Liver (tissue), 9 donors: ENCODE measurements around the gene ZNF562. TPM values are rescaled to one million over a fixed set of nuclear protein-coding genes. Genes with fewer than 3 reads are reported as not detected.

Experiments
- DNase-seq: peaks from one replicate; pipeline ENCODE4 v3.0.0-alpha.2; 2017; ENCODE audit warnings: low spot score
- H3K27ac ChIP-seq, 2 donors: one replicate each; pipeline ENCODE4 v1.7.0; 2013; ENCODE audit warnings: inconsistent platforms in 2 of 2, low read length in 2 of 2, control low read depth in 1 of 2, low read depth in 1 of 2, mild to moderate bottlenecking in 1 of 2
- H3K27me3 ChIP-seq, 4 donors: one replicate each; pipeline versions ENCODE4 v1.6.1 to v1.7.0; 2013; ENCODE audit warnings: low read length in 3 of 4, inconsistent platforms in 1 of 4, mild to moderate bottlenecking in 1 of 4, moderate library complexity in 1 of 4; ENCODE audit not compliant: control insufficient read depth in 4 of 4, insufficient read depth in 4 of 4
- H3K36me3 ChIP-seq, 4 donors: one replicate each; pipeline versions ENCODE4 v1.6.1 to v1.7.0; 2013; ENCODE audit warnings: low read length in 3 of 4, mild to moderate bottlenecking in 3 of 4, low read depth in 1 of 4, moderate library complexity in 1 of 4; ENCODE audit not compliant: control insufficient read depth in 4 of 4, insufficient read depth in 3 of 4
- H3K4me1 ChIP-seq, 4 donors: one replicate each; pipeline versions ENCODE4 v1.6.1 to v1.7.0; 2013; ENCODE audit warnings: low read length in 3 of 4, mild to moderate bottlenecking in 3 of 4, moderate library complexity in 1 of 4; ENCODE audit not compliant: control insufficient read depth in 4 of 4, insufficient read depth in 4 of 4
- H3K4me3 ChIP-seq, 3 donors: one replicate each; pipeline versions ENCODE4 v1.6.1 to v1.7.0; 2013; ENCODE audit warnings: low read length in 3 of 3, control low read depth in 1 of 3, low read depth in 1 of 3, mild to moderate bottlenecking in 1 of 3
- H3K9ac ChIP-seq, 2 donors: one replicate each; pipeline ENCODE4 v1.7.0; 2013; ENCODE audit warnings: low read length in 2 of 2, mild to moderate bottlenecking in 2 of 2, moderate library complexity in 2 of 2, control low read depth in 1 of 2, low read depth in 1 of 2
- H3K9me3 ChIP-seq, 4 donors: one replicate each; pipeline versions ENCODE4 v1.6.1 to v1.7.0; 2013; ENCODE audit warnings: low read length in 3 of 4; ENCODE audit not compliant: control insufficient read depth in 4 of 4
- ATF3 ChIP-seq: IDR thresholded peaks from 2 replicates; pipeline ENCODE4 v1.6.1; 2016; ENCODE audit warnings: antibody characterized with exemption
- CTCF ChIP-seq: fragments of 150-350 bp; IDR thresholded peaks from 2 replicates; pipeline ENCODE4 v1.5.1; 2017; ENCODE audit warnings: improper control_type of control experiment, low read depth, low read length; ENCODE audit not compliant: missing input control
- EGR1 ChIP-seq, 2 donors: IDR thresholded peaks; 2 replicates each; pipeline ENCODE4 v1.6.1; 2016 to 2018; ENCODE audit warnings: antibody characterized with exemption in 2 of 2, low read depth in 2 of 2
- FOXA1 ChIP-seq: IDR thresholded peaks from 2 replicates; pipeline ENCODE4 v1.6.1; 2016; ENCODE audit warnings: antibody characterized with exemption
- FOXA2 ChIP-seq: IDR thresholded peaks from 2 replicates; pipeline ENCODE4 v1.6.1; 2016; ENCODE audit warnings: antibody characterized with exemption
- GABPA ChIP-seq, 2 donors: IDR thresholded peaks in 1 of 2; conservative IDR thresholded peaks in 1 of 2; 2 replicates each; pipeline ENCODE4 v1.6.1; 2016; ENCODE audit warnings: antibody characterized with exemption in 2 of 2, mild to moderate bottlenecking in 1 of 2, moderate library complexity in 1 of 2
- HNF4A ChIP-seq, 2 donors: conservative IDR thresholded peaks; 2 replicates each; pipeline ENCODE4 v1.6.1; 2016; ENCODE audit warnings: antibody characterized with exemption in 2 of 2, mild to moderate bottlenecking in 2 of 2
- HNF4G ChIP-seq: IDR thresholded peaks from 2 replicates; pipeline ENCODE4 v1.6.1; 2016; ENCODE audit warnings: antibody characterized with exemption
- JUND ChIP-seq, 2 donors: IDR thresholded peaks; 2 replicates each; pipeline ENCODE4 v1.6.1; 2016; ENCODE audit warnings: antibody characterized with exemption in 2 of 2
- MAX ChIP-seq: IDR thresholded peaks from 2 replicates; pipeline ENCODE4 v1.6.1; 2016; ENCODE audit warnings: antibody characterized with exemption
- NR2F2 ChIP-seq: IDR thresholded peaks from 2 replicates; pipeline ENCODE4 v1.6.1; 2016; ENCODE audit warnings: antibody characterized with exemption
- RAD21 ChIP-seq, 2 donors: IDR thresholded peaks; 2 replicates each; pipeline ENCODE4 v1.6.1; 2016; ENCODE audit warnings: antibody characterized with exemption in 2 of 2, mild to moderate bottlenecking in 2 of 2
- REST ChIP-seq: IDR thresholded peaks from 2 replicates; pipeline ENCODE4 v1.6.1; 2016; ENCODE audit warnings: antibody characterized with exemption, mild to moderate bottlenecking
- RXRA ChIP-seq, 2 donors: IDR thresholded peaks; 2 replicates each; pipeline ENCODE4 v1.6.1; 2017 to 2018; ENCODE audit warnings: antibody characterized with exemption in 2 of 2, mild to moderate bottlenecking in 1 of 2
- SP1 ChIP-seq: IDR thresholded peaks from 2 replicates; pipeline ENCODE4 v1.6.1; 2018; ENCODE audit warnings: antibody characterized with exemption, mild to moderate bottlenecking
- TAF1 ChIP-seq: conservative IDR thresholded peaks from 2 replicates; pipeline ENCODE4 v1.6.1; 2016; ENCODE audit warnings: antibody characterized with exemption, mild to moderate bottlenecking
- YY1 ChIP-seq: IDR thresholded peaks from 2 replicates; pipeline ENCODE4 v1.6.1; 2016; ENCODE audit warnings: antibody characterized with exemption, mild to moderate bottlenecking
- ZBTB33 ChIP-seq: IDR thresholded peaks from 2 replicates; pipeline ENCODE4 v1.6.1; 2016; ENCODE audit warnings: antibody characterized with exemption
- WGBS: extraction: QIAGEN DNeasy Blood & Tissue Kit; methylation state at CpG from one replicate; pipeline ENCODE4 v1.1.7; 2013; 5-methylcytosine and 5-hydroxymethylcytosine counted together
- polyA plus RNA-seq, 2 donors: library from polyadenylated mRNA; stranded (reverse) in 1 of 2; unstranded in 1 of 2; fragments of 200-250 nt in 1 of 2; fragments of >200 nt in 1 of 2; fragmentation: Nextera tagmentation in 1 of 2; extraction: Ambion mirVana in 1 of 2; gene quantifications; one replicate each; pipeline versions ENCODE4 v1.2.1 to v1.2.3, GENCODE V29; 2013 to 2015
- total RNA-seq, 2 donors: library from RNA; depleted of rRNA; stranded (reverse); fragments of >200 nt; gene quantifications; one replicate each; pipeline ENCODE4 v1.2.3, GENCODE V29; 2014
- donor health status: healthy.
- donor health status: healthy.
- donor health status: healthy.
- donor health status: healthy.
- donor health status: healthy.

ZNF562 gene
- total and polyA plus RNA-seq, 4 donors, result 4.1 to 14.9 (median 9.0) TPM

GRCh38 chr19:9709305-9709704, 34.4 kb upstream of the ZNF562 start:
- Histone ChIP-seq H3K9me3 (peaks cover 2 to 12% (median 8%) of the 10 kb centered on the region in 4 donors), H3K9ac (no peak overlapping the region), H3K4me3 (no peak overlapping the region), H3K27me3 (no peaks in the 10 kb centered on the region), H3K36me3 (no peaks in the 10 kb centered on the region), H3K27ac (no peak overlapping the region), H3K4me1 (no peaks in the 10 kb centered on the region)
- 30% methylated on average over 1 of the region's 1 CpG for WGBS
- no peak for TF ChIP-seq MAX
- TF ChIP-seq HNF4A (conservative IDR thresholded peaks at IDR 0.05), result no peak
- no peak for TF ChIP-seq YY1
- DNase-seq, result no peak

GRCh38 chr19:9705836-9706235, 30.9 kb upstream of the ZNF562 start:
- 77% methylated on average over 6 of the region's 6 CpGs for WGBS
- H3K4me1 ChIP-seq, result no peaks in the 10 kb centered on the region
- peaks cover 0 to 9% (median 4%) of the 10 kb centered on the region in 4 donors for H3K9me3 ChIP-seq
- H3K36me3 ChIP-seq, result no peaks in the 10 kb centered on the region
- no peaks in the 10 kb centered on the region for H3K27me3 ChIP-seq
- no peak for TF ChIP-seq FOXA1
- H3K4me3 ChIP-seq, result no peak overlapping the region
- no peak overlapping the region for H3K27ac ChIP-seq
- no peak for DNase-seq
- H3K9ac ChIP-seq, result no peak overlapping the region

GRCh38 chr19:9702186-9702585, 27.3 kb upstream of the ZNF562 start:
- WGBS, result 87% methylated on average over 6 of the region's 6 CpGs
- TF ChIP-seq FOXA2 (no peak), ZBTB33 (no peak), HNF4A (conservative IDR thresholded peaks at IDR 0.05) (no peak), NR2F2 (no peak), YY1 (no peak), HNF4G (no peak), JUND (IDR thresholded peaks at IDR 0.05) (no peak), CTCF (no peak), GABPA (IDR thresholded peaks at IDR 0.05 in 1 of 2, conservative IDR thresholded peaks at IDR 0.05 in 1 of 2) (no peak), MAX (no peak), RAD21 (IDR thresholded peaks at IDR 0.05) (no peak), SP1 (no peak), EGR1 (IDR thresholded peaks at IDR 0.05; ENCODE audit: low read depth in 2 of 2) (no peak), TAF1 (no peak), ATF3 (no peak), RXRA (IDR thresholded peaks at IDR 0.05) (no peak), FOXA1 (no peak), REST (no peak)

More at GRCh38 chr19:9702186-9702585, 27.3 kb upstream of the ZNF562 start:
- Histone ChIP-seq H3K4me3 (no peak overlapping the region), H3K27me3 (no peaks in the 10 kb centered on the region), H3K9ac (no peak overlapping the region), H3K27ac (no peak overlapping the region), H3K9me3 (peaks cover 0 to 5% (median 0%) of the 10 kb centered on the region in 4 donors), H3K4me1 (no peaks in the 10 kb centered on the region), H3K36me3 (no peaks in the 10 kb centered on the region)
- DNase-seq, result no peak
